Body of pancreas (tissue), 4 donors: ENCODE results near the gene COL9A3. TPM values are rescaled to one million over a fixed set of nuclear protein-coding genes. Genes with fewer than 3 reads are reported as not detected.

Experiments
- ATAC-seq: fragments of 150-250 bp; one replicate; pipeline ENCODE4 v1.9.1; 2016
- DNase-seq, 4 donors: peaks; one replicate each; pipeline ENCODE4 v3.0.0-alpha.2; 2019
- H3K27ac ChIP-seq, 4 donors: fragments of 200-600 bp; sonication (generic); 1 replicate in 3 of 4; 2 replicates in 1 of 4; pipeline versions ENCODE4 v1.5.1 to v1.6.1; 2016 to 2019; ENCODE audit warnings: mild to moderate bottlenecking in 1 of 4, mixed read lengths in 1 of 4, moderate library complexity in 1 of 4
- H3K27me3 ChIP-seq, 2 donors: fragments of 200-600 bp; sonication (generic); one replicate each; pipeline ENCODE4 v1.6.0; 2016; ENCODE audit warnings: mild to moderate bottlenecking in 1 of 2
- H3K36me3 ChIP-seq, 2 donors: fragments of 200-600 bp; sonication (generic); replicated peaks in 1 of 2; 2 replicates each; pipeline ENCODE4 v1.5.1; 2016; ENCODE audit warnings: low read depth in 2 of 2; ENCODE audit not compliant: insufficient read depth in 1 of 2
- H3K4me1 ChIP-seq: fragments of 200-600 bp; sonication (generic); one replicate; pipeline ENCODE4 v1.6.0; 2016
- H3K4me3 ChIP-seq, 2 donors: fragments of 200-600 bp; sonication (generic); 1 replicate in 1 of 2; 2 replicates in 1 of 2; pipeline ENCODE4 v1.5.1; 2016 to 2019
- H3K9me3 ChIP-seq, 3 donors: fragments of 200-600 bp; sonication (generic); 1 replicate in 2 of 3; 2 replicates in 1 of 3; pipeline ENCODE4 v1.5.1; 2016
- POLR2A ChIP-seq, 3 donors: fragments of 450-650 bp; IDR thresholded peaks; one replicate each; pipeline ENCODE4 v1.6.1; 2016; ENCODE audit warnings: antibody characterized with exemption in 3 of 3, mild to moderate bottlenecking in 2 of 3
- WGBS, 2 donors: methylation state at CpG; one replicate each; pipeline ENCODE4 v1.1.5; 2017; 5-methylcytosine and 5-hydroxymethylcytosine counted together
- intact Hi-C: fragments of 100-400 bp; cut with DNase I; formaldehyde crosslinking; loops from one replicate; pipeline ENCODE4 v1.15.1; 2023
- total RNA-seq, 2 donors: library from RNA; depleted of rRNA; stranded (reverse); fragments of >200 nt; gene quantifications; one replicate each; pipeline ENCODE4 v1.1.0, GENCODE V29; 2016
- TF ChIP-seq, protein P1 (sequence below), 7 experiments: fragments of 450-650 bp in 4 of 7; fragments of 200-600 bp in 3 of 7; sonication (generic) in 3 of 7; IDR thresholded peaks; one replicate each; pipeline ENCODE4 v1.5.1; 2016 to 2019; ENCODE audit warnings: antibody characterized with exemption in 7 of 7

The COL9A3 gene
- total RNA-seq, 2 donors from 2014 or later = 25.2 to 69.5 TPM

DNA sequence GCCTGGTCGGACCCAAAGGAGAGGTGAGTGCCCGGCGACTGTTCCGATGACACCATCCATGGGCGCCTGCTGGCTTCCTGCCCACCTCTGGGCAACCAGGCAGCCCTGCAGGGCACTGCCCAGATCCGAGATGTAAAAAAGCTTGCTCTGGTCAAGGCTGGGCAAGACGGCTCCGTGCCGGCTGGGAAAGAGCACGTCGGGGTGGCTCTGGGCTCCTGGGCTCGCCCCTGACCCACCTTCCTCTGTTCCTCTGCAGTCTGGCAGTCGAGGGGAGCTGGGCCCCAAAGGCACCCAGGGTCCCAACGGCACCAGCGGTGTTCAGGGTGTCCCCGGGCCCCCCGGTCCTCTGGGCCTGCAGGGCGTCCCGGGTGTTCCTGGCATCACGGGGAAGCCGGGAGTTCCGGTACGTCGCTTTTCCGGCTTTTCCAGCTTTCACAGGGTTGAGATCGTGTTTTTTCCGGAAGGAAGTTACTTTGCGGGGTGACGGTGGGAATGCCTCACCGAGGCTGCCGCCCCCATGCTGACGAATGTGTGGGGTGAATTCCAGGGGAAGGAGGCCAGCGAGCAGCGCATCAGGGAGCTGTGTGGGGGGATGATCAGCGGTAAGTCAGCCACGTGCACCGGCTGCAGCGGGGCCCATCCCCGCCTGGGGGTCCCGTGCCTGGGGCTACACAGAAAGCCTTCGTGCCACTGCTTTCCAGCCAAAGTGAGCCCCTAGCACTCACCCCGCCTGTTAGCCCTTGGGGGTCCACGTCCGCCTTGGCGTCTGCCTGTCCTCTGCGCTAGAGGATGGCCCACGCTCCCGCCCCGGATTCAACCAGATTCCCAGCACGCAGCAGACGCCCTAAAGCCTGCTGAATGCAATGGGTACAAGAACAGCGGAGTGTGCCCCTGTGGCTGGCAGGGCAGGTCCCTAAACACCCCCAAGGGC lies 19.3 kb downstream of the COL9A3 start:
- no peaks in the 10 kb centered on the region for H3K27me3 ChIP-seq
- no peaks in the 10 kb centered on the region for H3K36me3 ChIP-seq
- H3K27ac ChIP-seq = no peak overlapping the region
- intact Hi-C loops = no loop called here
- H3K4me3 ChIP-seq = no peak overlapping the region
- 61 to 65% methylated on average over 36 to 52 of the region's 52 CpGs for WGBS, 2 donors
- no peaks in the 10 kb centered on the region for H3K9me3 ChIP-seq
- H3K4me1 ChIP-seq = peaks cover 23% of the 10 kb centered on the region
- no peak for DNase-seq
- TF ChIP-seq POLR2A (IDR thresholded peaks at IDR 0.05) = no peak
- TF ChIP-seq, protein P1, sequence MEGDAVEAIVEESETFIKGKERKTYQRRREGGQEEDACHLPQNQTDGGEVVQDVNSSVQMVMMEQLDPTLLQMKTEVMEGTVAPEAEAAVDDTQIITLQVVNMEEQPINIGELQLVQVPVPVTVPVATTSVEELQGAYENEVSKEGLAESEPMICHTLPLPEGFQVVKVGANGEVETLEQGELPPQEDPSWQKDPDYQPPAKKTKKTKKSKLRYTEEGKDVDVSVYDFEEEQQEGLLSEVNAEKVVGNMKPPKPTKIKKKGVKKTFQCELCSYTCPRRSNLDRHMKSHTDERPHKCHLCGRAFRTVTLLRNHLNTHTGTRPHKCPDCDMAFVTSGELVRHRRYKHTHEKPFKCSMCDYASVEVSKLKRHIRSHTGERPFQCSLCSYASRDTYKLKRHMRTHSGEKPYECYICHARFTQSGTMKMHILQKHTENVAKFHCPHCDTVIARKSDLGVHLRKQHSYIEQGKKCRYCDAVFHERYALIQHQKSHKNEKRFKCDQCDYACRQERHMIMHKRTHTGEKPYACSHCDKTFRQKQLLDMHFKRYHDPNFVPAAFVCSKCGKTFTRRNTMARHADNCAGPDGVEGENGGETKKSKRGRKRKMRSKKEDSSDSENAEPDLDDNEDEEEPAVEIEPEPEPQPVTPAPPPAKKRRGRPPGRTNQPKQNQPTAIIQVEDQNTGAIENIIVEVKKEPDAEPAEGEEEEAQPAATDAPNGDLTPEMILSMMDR (IDR thresholded peaks at IDR 0.05) = no peak
- no peak for ATAC-seq

DNA sequence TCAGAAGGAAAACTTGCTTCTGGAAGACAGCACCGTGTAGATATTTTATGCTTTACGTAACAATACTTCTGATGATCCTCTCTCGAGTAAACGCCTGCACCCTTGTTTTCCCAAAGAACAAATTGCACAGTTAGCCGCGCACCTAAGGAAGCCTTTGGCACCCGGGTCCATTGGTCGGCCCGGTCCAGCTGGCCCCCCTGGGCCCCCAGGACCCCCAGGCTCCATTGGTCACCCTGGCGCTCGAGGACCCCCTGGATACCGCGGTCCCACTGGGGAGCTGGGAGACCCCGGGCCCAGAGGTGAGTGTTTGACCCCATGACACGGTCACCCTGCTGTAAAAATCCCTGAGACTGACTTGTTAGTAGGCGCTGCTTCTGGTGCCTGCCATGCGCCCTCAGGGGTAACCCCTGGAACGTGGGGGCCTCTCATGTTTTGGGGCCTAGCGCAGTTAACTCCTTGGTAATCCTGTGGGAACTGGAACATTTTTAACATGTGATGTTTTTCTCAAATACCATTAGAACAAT lies 20.2 kb downstream of the COL9A3 start:
- intact Hi-C loops = no loop called here
- Histone ChIP-seq H3K4me3 (no peak overlapping the region), H3K9me3 (no peaks in the 10 kb centered on the region), H3K36me3 (no peaks in the 10 kb centered on the region), H3K27ac (no peak overlapping the region), H3K27me3 (no peaks in the 10 kb centered on the region), H3K4me1 (peaks cover 15% of the 10 kb centered on the region)
- ATAC-seq (no peak), DNase-seq (no peak)
- 74 to 81% methylated on average over 15 to 19 of the region's 19 CpGs for WGBS, 2 donors
- TF ChIP-seq POLR2A (IDR thresholded peaks at IDR 0.05) = no peak
- TF ChIP-seq, protein P1 (IDR thresholded peaks at IDR 0.05) = no peak

DNA sequence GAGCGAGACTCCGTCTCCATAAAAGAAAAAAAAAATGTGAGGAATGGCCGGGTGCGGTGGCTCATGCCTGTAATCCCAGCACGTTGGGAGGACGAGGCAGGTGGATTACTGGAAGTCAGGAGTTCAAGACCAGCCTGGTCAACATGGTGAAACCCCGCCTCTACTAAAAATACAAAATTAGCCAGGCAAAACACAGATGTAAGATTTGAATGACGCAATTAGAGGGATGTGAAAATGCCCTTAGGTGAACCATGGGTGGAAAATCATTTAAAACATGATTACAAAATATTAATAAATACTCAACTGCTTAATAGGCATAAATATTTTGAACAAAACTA lies 20.9 kb downstream of the COL9A3 start:
- DNase-seq (no peak), ATAC-seq (no peak)
- no peak overlapping the region for H3K27ac ChIP-seq
- 70 to 82% methylated on average over 8 of the region's 8 CpGs for WGBS, 2 donors
- intact Hi-C loops = no loop called here
- TF ChIP-seq, protein P1 (IDR thresholded peaks at IDR 0.05) = no peak
- TF ChIP-seq POLR2A (IDR thresholded peaks at IDR 0.05) = no peak
- no peak overlapping the region for H3K4me3 ChIP-seq
- H3K36me3 ChIP-seq = no peaks in the 10 kb centered on the region
- no peaks in the 10 kb centered on the region for H3K9me3 ChIP-seq
- H3K27me3 ChIP-seq = no peaks in the 10 kb centered on the region
- peaks cover 8% of the 10 kb centered on the region for H3K4me1 ChIP-seq

DNA sequence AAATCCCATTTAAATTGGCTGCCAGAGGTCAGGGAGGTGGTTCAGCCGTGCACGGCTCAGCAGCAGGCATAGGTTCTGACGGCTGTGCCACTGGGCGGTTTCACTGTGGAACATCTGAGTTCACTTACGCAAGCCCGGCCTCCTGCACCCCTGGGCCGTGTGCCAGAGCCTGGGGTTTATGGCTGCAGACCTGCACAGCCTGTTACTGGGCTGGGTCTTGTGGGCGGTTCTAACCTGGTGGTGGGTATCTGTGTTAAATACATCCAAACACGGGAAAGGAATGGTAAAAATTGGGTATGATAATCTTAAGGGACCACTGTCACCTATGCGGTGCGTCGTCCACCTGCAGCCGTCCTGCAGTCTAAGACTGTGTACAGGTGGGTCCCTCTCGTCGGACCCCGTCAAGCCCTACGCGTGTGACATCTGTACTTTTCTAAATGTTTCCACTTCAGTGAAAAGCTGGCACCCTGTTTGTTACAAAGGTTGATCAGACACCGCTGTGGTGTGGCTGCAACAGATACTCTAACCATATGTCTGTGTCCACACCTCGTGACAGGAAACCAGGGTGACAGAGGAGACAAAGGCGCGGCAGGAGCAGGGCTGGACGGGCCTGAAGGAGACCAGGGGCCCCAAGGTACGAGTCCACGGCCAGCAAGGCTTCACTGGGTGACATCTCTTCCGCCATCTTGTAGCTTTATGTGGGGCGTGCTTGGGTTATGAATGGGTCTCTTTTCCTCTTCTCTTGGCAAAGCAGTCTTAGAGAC lies 21.5 kb downstream of the COL9A3 start:
- H3K4me1 ChIP-seq = peaks cover 2% of the 10 kb centered on the region
- no peaks in the 10 kb centered on the region for H3K9me3 ChIP-seq
- no peaks in the 10 kb centered on the region for H3K36me3 ChIP-seq
- TF ChIP-seq, protein P1 (IDR thresholded peaks at IDR 0.05) = no peak
- TF ChIP-seq POLR2A (IDR thresholded peaks at IDR 0.05) = no peak
- H3K27ac ChIP-seq = no peak overlapping the region
- peak; percentile 53 for ATAC-seq
- WGBS, 2 donors = 52 to 73% methylated on average over 26 to 27 of the region's 27 CpGs
- intact Hi-C loops = no loop called here
- H3K27me3 ChIP-seq = no peaks in the 10 kb centered on the region
- DNase-seq = peak in 3 of 4 donors; percentile 61 to 73 (median 70)
- H3K4me3 ChIP-seq = no peak overlapping the region
